GM23338 (cell line): ENCODE data around the gene ABCA7. TPM values are rescaled to one million over a fixed set of nuclear protein-coding genes. Genes with fewer than 3 reads are reported as not detected.
A peak's percentile ranks its signal among the peaks of the same experiment; 100 is the strongest.

Experiments used
- ATAC-seq: fragments of 200-7000 bp; cut with Tn5 transposase; 3 replicates; pipeline ENCODE4 v1.9.1; 2020
- DNase-seq: peaks from one replicate; pipeline ENCODE4 v3.0.0-alpha.2; 2015; ENCODE audit warnings: low spot score
- H2AFZ ChIP-seq: fragments of 200-600 bp; sonication (generic); 2 replicates; pipeline ENCODE4 v1.8.0; 2016; ENCODE audit warnings: antibody characterized with exemption, mild to moderate bottlenecking, moderate library complexity
- H3F3A ChIP-seq: fragments of 200-600 bp; sonication (generic); replicated peaks from 2 replicates; pipeline ENCODE4 v1.8.0; 2017; ENCODE audit warnings: antibody characterized with exemption, mixed run types, low read depth
- H3K27ac ChIP-seq: fragments of 200-600 bp; sonication (generic); 2 replicates; pipeline ENCODE4 v1.6.1; 2016; ENCODE audit warnings: low read depth
- H3K27me3 ChIP-seq: fragments of 200-600 bp; sonication (generic); 2 replicates; pipeline ENCODE4 v1.8.0; 2016; ENCODE audit warnings: mild to moderate bottlenecking, mixed run types, moderate library complexity; ENCODE audit not compliant: insufficient read depth
- H3K36me3 ChIP-seq: fragments of 200-600 bp; sonication (generic); 2 replicates; pipeline ENCODE4 v1.8.0; 2016; ENCODE audit warnings: mild to moderate bottlenecking; ENCODE audit not compliant: insufficient read depth
- H3K4me1 ChIP-seq: fragments of 200-600 bp; sonication (generic); 2 replicates; pipeline ENCODE4 v1.8.0; 2016; ENCODE audit warnings: mild to moderate bottlenecking, moderate library complexity; ENCODE audit not compliant: insufficient read depth
- H3K4me2 ChIP-seq: fragments of 200-600 bp; sonication (generic); 2 replicates; pipeline ENCODE4 v1.7.1; 2017; ENCODE audit warnings: mixed run types
- H3K4me3 ChIP-seq: fragments of 200-600 bp; sonication (generic); 2 replicates; pipeline ENCODE4 v1.6.1; 2016; ENCODE audit warnings: mixed run types
- H3K79me2 ChIP-seq: fragments of 200-600 bp; sonication (generic); replicated peaks from 2 replicates; pipeline ENCODE4 v1.8.0; 2017; ENCODE audit warnings: mild to moderate bottlenecking; ENCODE audit not compliant: insufficient read depth
- H3K9me2 ChIP-seq: fragments of 200-600 bp; sonication (generic); 2 replicates; pipeline ENCODE4 v1.8.0; 2017; ENCODE audit not compliant: insufficient read depth
- H4K20me1 ChIP-seq: fragments of 200-600 bp; sonication (generic); replicated peaks from 2 replicates; pipeline ENCODE4 v1.8.0; 2017; ENCODE audit warnings: mild to moderate bottlenecking; ENCODE audit not compliant: insufficient read depth
- H3K27ac Mint-ChIP-seq: 2 replicates; pipeline ENCODE4 v1.8.0; 2020; ENCODE audit warnings: inconsistent platforms, mild to moderate bottlenecking, moderate library complexity, mixed read lengths
- H3K27me3 Mint-ChIP-seq: 3 replicates; pipeline ENCODE4 v1.8.0; 2022; ENCODE audit warnings: low read depth, mild to moderate bottlenecking, moderate library complexity, mixed read lengths, inconsistent platforms; ENCODE audit not compliant: insufficient read depth, poor library complexity
- H3K36me3 Mint-ChIP-seq: 3 replicates; pipeline ENCODE4 v1.8.0; 2021; ENCODE audit warnings: low read depth, mild to moderate bottlenecking, inconsistent platforms, moderate library complexity, mixed read lengths
- H3K4me1 Mint-ChIP-seq: 3 replicates; pipeline ENCODE4 v1.8.0; 2020; ENCODE audit warnings: mild to moderate bottlenecking, inconsistent platforms, mixed read lengths
- H3K4me3 Mint-ChIP-seq: 3 replicates; pipeline ENCODE4 v1.8.0; 2021; ENCODE audit warnings: moderate library complexity, mild to moderate bottlenecking, inconsistent platforms, mixed read lengths
- H3K9me3 Mint-ChIP-seq: 3 replicates; pipeline ENCODE4 v1.8.0; 2020; ENCODE audit warnings: moderate library complexity, mild to moderate bottlenecking, inconsistent platforms, mixed read lengths
- CREB1 ChIP-seq: fragments of 250-450 bp; sonication (Bioruptor Pico); IDR thresholded peaks from 2 replicates; pipeline ENCODE4 v1.5.0; 2020; ENCODE audit warnings: low read depth, mild to moderate bottlenecking, moderate library complexity
- EZH2 ChIP-seq: fragments of 200-600 bp; sonication (generic); IDR thresholded peaks from one replicate; pipeline ENCODE4 v1.8.0; 2017; ENCODE audit warnings: antibody characterized with exemption, mild to moderate bottlenecking, low read depth; ENCODE audit not compliant: unreplicated experiment
- EZH2phosphoT487 ChIP-seq: fragments of 200-600 bp; sonication (generic); IDR thresholded peaks from one replicate; pipeline ENCODE4 v1.8.1; 2018; ENCODE audit warnings: antibody characterized with exemption; ENCODE audit not compliant: unreplicated experiment
- POLR2AphosphoS5 ChIP-seq: IDR thresholded peaks from 2 replicates; pipeline ENCODE4 v1.6.1; 2016; ENCODE audit warnings: antibody characterized with exemption, low read depth
- STAT1 ChIP-seq: IDR thresholded peaks from one replicate; pipeline ENCODE4 v1.6.1; 2016; ENCODE audit warnings: antibody characterized with exemption; ENCODE audit not compliant: unreplicated experiment
- ZNF114 ChIP-seq: fragments of 250-450 bp; sonication (Bioruptor Pico); IDR thresholded peaks from 2 replicates; pipeline ENCODE4 v1.5.0; 2020; ENCODE audit warnings: mild to moderate bottlenecking, moderate library complexity
- ZNF331 ChIP-seq: fragments of 250-450 bp; sonication (Bioruptor Pico); IDR thresholded peaks from 2 replicates; pipeline ENCODE4 v1.5.0; 2020; ENCODE audit warnings: low read depth, mild to moderate bottlenecking, moderate library complexity
- long read RNA-seq: library from polyadenylated mRNA; unstranded; transcript quantifications from one replicate; pipeline ENCODE4 v2.0.0, GENCODE V29; 2020; ENCODE audit not compliant: unreplicated experiment
- polyA plus RNA-seq: library from polyadenylated mRNA; unstranded; fragments of >200 nt; fragmentation: Nextera tagmentation; extraction: Ambion mirVana; gene quantifications from 2 replicates; pipeline ENCODE4 v1.2.1, GENCODE V29; 2016
- total RNA-seq: library from RNA; depleted of rRNA; stranded (reverse); fragments of >200 nt; shearing (Covaris generic); gene quantifications from 2 replicates; pipeline ENCODE4 v1.2.3, GENCODE V29; 2014; rRNA removed
- TF ChIP-seq, protein P1 (sequence below), 2 experiments: fragments of 200-600 bp in 1 of 2; sonication (generic) in 1 of 2; conservative IDR thresholded peaks; 2 replicates each; pipeline versions ENCODE4 v1.5.1 to v1.6.1; 2016 to 2017; ENCODE audit warnings: antibody characterized with exemption in 2 of 2, low read depth in 2 of 2, mild to moderate bottlenecking in 2 of 2, moderate library complexity in 1 of 2
- TF ChIP-seq, protein P2 (sequence below): IDR thresholded peaks from 2 replicates; pipeline ENCODE4 v1.6.1; 2016; ENCODE audit warnings: antibody characterized with exemption

ABCA7 gene
- 18.1 and 22.2 TPM in 2 replicates for total RNA-seq
- 27.4 and 30.3 TPM in 2 replicates for polyA plus RNA-seq
- long read RNA-seq, partial matches to known transcripts: 8 of 11 reads
- long read RNA-seq, other reads (novel, unspliced or antisense): 3 of 11 reads

DNA sequence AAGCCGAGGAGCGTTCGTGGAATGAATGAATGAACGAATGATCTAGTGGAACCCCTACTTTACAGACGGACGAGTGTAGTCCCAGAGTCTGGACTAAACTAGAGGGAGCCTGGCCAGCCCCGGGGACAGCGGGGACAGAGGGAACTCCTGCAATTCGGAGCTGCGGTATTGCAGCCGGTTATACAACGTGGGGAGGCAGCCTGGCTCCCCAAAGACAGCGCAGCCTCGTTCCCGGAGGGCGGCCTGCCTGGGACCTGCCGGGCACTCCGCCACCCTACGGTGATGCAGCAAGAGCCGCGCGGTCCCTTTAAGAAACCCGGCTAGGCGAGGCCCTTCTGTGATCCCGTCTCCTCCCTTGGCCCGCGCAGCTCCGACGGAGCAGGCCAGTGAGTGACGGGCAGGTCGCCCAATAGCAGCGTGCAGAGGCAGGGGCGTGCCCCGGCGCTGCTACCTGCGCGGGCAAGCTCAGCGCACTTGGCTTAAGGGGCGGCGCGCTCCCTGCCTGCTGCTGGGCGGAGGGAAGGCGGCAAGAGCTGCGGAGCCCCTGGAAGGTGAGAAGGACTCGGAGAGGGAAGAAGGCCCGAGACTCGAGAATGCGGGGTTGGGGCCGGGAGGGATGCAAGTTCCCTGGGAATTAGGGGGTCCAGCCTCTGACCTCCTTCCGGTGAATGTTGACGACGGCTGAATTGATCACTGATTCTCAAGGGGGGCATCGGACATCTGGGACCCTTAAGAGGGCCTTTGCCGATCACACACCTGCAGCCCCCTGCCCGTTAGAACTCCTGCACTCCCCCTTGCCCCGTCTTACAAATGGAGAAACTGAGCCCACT is at the start of gene ABCA7:
Gene ABCA7, plus strand, starts transcription at position 462 of the 830 bp plus-strand sequence. CDS start 1,255 bp downstream, outside the sequence.
- Mint-ChIP-seq H3K9me3 (peaks cover 2% of the 10 kb centered on the region; the same call in 2 of the 3 replicates), H3K4me3 (peak within 1 kb of the TSS; percentile 89), H3K36me3 (peaks cover 45% of the 10 kb centered on the region), H3K27ac (peak within 1 kb of the TSS; percentile 86), H3K27me3 (peaks cover 39% of the 10 kb centered on the region), H3K4me1 (peaks cover 15% of the 10 kb centered on the region)
- DNase-seq (peak; percentile 99), ATAC-seq (peak; percentile 78)
- Histone ChIP-seq H3K4me1 (peaks cover 10% of the 10 kb centered on the region), H3K27ac (peak within 1 kb of the TSS; percentile 88), H3F3A (peaks cover 38% of the 10 kb centered on the region), H3K36me3 (peaks cover 16% of the 10 kb centered on the region; the same call in 1 of the 2 replicates), H4K20me1 (peaks cover 4% of the 10 kb centered on the region; the same call in 1 of the 2 replicates), H3K4me2 (peak within 1 kb of the TSS; percentile 95), H2AFZ (peak within 1 kb of the TSS; percentile 90; the same call in 1 of the 2 replicates), H3K4me3 (peak within 1 kb of the TSS; percentile 91), H3K9me2 (no peaks in the 10 kb centered on the region), H3K27me3 (no peaks in the 10 kb centered on the region), H3K79me2 (no peaks in the 10 kb centered on the region)
- peak; percentile 82 for TF ChIP-seq CREB1
- TF ChIP-seq, protein P1, sequence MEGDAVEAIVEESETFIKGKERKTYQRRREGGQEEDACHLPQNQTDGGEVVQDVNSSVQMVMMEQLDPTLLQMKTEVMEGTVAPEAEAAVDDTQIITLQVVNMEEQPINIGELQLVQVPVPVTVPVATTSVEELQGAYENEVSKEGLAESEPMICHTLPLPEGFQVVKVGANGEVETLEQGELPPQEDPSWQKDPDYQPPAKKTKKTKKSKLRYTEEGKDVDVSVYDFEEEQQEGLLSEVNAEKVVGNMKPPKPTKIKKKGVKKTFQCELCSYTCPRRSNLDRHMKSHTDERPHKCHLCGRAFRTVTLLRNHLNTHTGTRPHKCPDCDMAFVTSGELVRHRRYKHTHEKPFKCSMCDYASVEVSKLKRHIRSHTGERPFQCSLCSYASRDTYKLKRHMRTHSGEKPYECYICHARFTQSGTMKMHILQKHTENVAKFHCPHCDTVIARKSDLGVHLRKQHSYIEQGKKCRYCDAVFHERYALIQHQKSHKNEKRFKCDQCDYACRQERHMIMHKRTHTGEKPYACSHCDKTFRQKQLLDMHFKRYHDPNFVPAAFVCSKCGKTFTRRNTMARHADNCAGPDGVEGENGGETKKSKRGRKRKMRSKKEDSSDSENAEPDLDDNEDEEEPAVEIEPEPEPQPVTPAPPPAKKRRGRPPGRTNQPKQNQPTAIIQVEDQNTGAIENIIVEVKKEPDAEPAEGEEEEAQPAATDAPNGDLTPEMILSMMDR (conservative IDR thresholded peaks at IDR 0.05; ENCODE audit: low read depth in 2 of 2): no peak
- TF ChIP-seq POLR2AphosphoS5: peak; percentile 76

DNA sequence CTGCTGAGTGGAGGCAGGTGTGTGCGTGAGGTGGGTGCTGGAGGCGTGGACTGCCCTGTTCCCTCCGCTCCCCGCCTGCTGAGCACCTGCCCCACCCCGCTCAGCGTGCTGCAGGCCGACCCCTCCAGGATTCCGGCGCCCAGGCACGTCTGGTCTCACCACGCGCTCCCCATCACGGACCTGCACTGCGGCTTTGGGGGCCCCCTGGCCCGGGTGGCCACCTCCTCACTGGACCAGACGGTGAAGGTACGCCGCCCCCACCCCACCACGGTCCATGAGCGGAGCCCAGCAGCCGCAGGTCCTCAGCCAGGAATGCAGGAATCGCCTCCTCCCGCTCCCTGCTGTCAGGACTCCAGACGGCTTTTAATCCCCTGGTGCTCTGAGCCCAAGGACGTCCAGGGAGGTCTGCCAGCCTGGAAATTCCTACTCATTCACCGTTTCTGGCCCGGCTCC is 49.8 kb upstream of the ABCA7 start:
- no peak overlapping the region for H3K27ac Mint-ChIP-seq
- DNase-seq: no peak
- TF ChIP-seq ZNF331 (CRISPR knock-in tag): no peak
- TF ChIP-seq ZNF114 (CRISPR knock-in tag): no peak
- TF ChIP-seq, protein P1 (conservative IDR thresholded peaks at IDR 0.05; ENCODE audit: low read depth in 2 of 2): no peak
- TF ChIP-seq STAT1: no peak
- TF ChIP-seq, protein P2, sequence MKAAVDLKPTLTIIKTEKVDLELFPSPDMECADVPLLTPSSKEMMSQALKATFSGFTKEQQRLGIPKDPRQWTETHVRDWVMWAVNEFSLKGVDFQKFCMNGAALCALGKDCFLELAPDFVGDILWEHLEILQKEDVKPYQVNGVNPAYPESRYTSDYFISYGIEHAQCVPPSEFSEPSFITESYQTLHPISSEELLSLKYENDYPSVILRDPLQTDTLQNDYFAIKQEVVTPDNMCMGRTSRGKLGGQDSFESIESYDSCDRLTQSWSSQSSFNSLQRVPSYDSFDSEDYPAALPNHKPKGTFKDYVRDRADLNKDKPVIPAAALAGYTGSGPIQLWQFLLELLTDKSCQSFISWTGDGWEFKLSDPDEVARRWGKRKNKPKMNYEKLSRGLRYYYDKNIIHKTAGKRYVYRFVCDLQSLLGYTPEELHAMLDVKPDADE: no peak
- TF ChIP-seq EZH2phosphoT487: no peak
- no peak for TF ChIP-seq EZH2
- TF ChIP-seq CREB1: no peak

More for the DNA sequence above, 49.8 kb upstream of the ABCA7 start:
- H2AFZ ChIP-seq: no peak overlapping the region
- peaks cover 25% of the 10 kb centered on the region for H3F3A ChIP-seq
- no peak for ATAC-seq
- no peak overlapping the region for H3K27ac ChIP-seq
- H3K79me2 ChIP-seq: peaks cover 4% of the 10 kb centered on the region
- Mint-ChIP-seq H3K36me3 (peaks cover 43% of the 10 kb centered on the region), H3K27me3 (peaks cover 9% of the 10 kb centered on the region), H3K4me1 (peaks cover 6% of the 10 kb centered on the region; the same call in 2 of the 3 replicates), H3K9me3 (no peaks in the 10 kb centered on the region), H3K4me3 (no peak overlapping the region; the same call in 2 of the 3 replicates)
- no peaks in the 10 kb centered on the region for H3K9me2 ChIP-seq
- no peaks in the 10 kb centered on the region for H3K27me3 ChIP-seq
- H3K36me3 ChIP-seq: peaks cover 5% of the 10 kb centered on the region; the same call in 1 of the 2 replicates
- H3K4me3 ChIP-seq: no peak overlapping the region
- no peaks in the 10 kb centered on the region; the same call in 1 of the 2 replicates for H4K20me1 ChIP-seq
- no peaks in the 10 kb centered on the region for H3K4me1 ChIP-seq
- H3K4me2 ChIP-seq: no peak overlapping the region
